ENCODE data around the gene KRCC1.
"Not testable (repeated sequence)": the region's sequence is repeated elsewhere in the genome, so short reads cannot be mapped to it uniquely, and the experiment has no call there.

DNA sequence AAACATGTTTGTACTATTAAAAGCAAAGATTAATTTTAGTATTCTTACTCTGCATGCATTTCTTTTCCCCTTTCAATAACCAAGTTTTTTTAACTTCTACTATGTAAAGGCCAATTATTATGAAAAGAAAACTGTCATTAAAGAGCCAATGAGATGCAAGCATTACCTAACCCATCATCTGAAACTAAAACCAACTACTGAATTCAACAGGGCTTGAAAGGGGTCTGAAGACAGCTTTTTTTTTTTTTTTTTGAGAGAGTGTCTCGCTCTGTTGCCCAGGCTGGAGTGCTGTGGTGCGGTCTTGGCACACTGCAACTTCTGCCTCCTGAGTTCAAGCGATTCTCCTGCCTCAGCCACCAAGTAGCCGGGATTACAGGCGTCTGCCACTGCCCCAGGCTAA, 69.7 kb downstream of the KRCC1 start:
- TF ChIP-seq, protein P1, sequence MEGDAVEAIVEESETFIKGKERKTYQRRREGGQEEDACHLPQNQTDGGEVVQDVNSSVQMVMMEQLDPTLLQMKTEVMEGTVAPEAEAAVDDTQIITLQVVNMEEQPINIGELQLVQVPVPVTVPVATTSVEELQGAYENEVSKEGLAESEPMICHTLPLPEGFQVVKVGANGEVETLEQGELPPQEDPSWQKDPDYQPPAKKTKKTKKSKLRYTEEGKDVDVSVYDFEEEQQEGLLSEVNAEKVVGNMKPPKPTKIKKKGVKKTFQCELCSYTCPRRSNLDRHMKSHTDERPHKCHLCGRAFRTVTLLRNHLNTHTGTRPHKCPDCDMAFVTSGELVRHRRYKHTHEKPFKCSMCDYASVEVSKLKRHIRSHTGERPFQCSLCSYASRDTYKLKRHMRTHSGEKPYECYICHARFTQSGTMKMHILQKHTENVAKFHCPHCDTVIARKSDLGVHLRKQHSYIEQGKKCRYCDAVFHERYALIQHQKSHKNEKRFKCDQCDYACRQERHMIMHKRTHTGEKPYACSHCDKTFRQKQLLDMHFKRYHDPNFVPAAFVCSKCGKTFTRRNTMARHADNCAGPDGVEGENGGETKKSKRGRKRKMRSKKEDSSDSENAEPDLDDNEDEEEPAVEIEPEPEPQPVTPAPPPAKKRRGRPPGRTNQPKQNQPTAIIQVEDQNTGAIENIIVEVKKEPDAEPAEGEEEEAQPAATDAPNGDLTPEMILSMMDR (IDR thresholded peaks at IDR 0.05; ENCODE audit: low read depth, low read length, poor library complexity, severe bottlenecking), result not testable (repeated sequence)
- TF ChIP-seq EZH2phosphoT487 (IDR thresholded peaks at IDR 0.05; ENCODE audit: borderline replicate concordance, low read length), result not testable (repeated sequence)
